ENCODE results near the gene PRR20G. TPM values are rescaled to one million over a fixed set of nuclear protein-coding genes. Genes with fewer than 3 reads are reported as not detected.

The PRR20G gene
- total and polyA plus RNA-seq, 2 of the 4 experiments (the other 2 are of a cell fraction), result not detected

DNA sequence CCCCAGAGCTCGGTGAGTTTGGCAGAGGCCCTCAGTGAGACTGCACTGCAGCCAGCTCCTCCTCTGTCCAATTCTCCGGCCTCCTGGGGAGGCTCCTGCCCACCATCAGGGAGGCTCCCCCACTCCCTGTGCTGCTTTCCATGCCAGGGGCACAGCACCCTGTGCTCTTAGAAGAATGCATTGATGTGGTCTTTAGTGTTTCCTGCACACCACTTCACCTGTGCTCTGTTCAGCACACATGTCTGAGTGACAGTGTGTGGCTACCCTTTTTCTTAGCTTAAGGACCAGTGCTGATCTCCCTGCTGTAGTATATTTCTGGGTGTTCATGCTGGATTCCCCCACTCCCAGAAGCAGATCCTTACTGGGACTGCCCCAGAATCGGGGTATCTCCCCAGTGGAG, 36.2 kb upstream of the PRR20G start:
- no peak for ATAC-seq (ENCODE audit: low read depth)
- Histone ChIP-seq H2AFZ (replicated peaks; ENCODE audit: low read length, poor library complexity) (no peak overlapping the region), H3K4me2 (ENCODE audit: low read depth, low read length) (no peak overlapping the region), H3K36me3 (ENCODE audit: control insufficient read depth, insufficient read depth, low read length) (no peaks in the 10 kb centered on the region), H3K9me3 (ENCODE audit: control insufficient read depth, insufficient read depth, low read length) (no peaks in the 10 kb centered on the region), H3K79me1 (ENCODE audit: low read depth in 1 of 2, low read length in 2 of 2) (no peaks in the 10 kb centered on the region), H4K8ac (ENCODE audit: low read depth in 2 of 2, low read length in 2 of 2) (no peak overlapping the region), H3K4me3 (ENCODE audit: insufficient read depth, low read depth, low read length) (no peak overlapping the region), H4K20me1 (ENCODE audit: insufficient read depth, low read length) (no peaks in the 10 kb centered on the region), H3K4ac (ENCODE audit: low read depth, low read length) (no peak overlapping the region), H3K56ac (ENCODE audit: extremely low read depth, insufficient read depth, low read length) (no peak overlapping the region), H3K27me3 (ENCODE audit: control insufficient read depth, insufficient read depth, low read length) (no peaks in the 10 kb centered on the region), H3K4me1 (ENCODE audit: control insufficient read depth, insufficient read depth, low read length) (no peaks in the 10 kb centered on the region), H3K27ac (ENCODE audit: insufficient read depth, low read length) (no peak overlapping the region), H2BK5ac (ENCODE audit: low read depth, low read length, poor library complexity, severe bottlenecking) (no peak overlapping the region), H3K23ac (ENCODE audit: low read depth, low read length) (no peak overlapping the region), H3K14ac (replicated peaks; ENCODE audit: low read depth, low read length) (no peak overlapping the region), H2BK15ac (ENCODE audit: low read depth, low read length) (no peak overlapping the region), H4K91ac (ENCODE audit: insufficient read depth, low read depth, low read length) (no peak overlapping the region), H3K9ac (ENCODE audit: low read depth, low read length) (no peak overlapping the region), H2AK5ac (ENCODE audit: low read depth, low read length) (no peak overlapping the region), H3K18ac (ENCODE audit: low read depth, low read length) (no peak overlapping the region), H3K9me1 (ENCODE audit: insufficient read depth, low read length) (no peaks in the 10 kb centered on the region), H2BK20ac (ENCODE audit: low read depth, low read length) (no peak overlapping the region), H2AK9ac (replicated peaks; ENCODE audit: low read depth, low read length, poor library complexity) (no peak overlapping the region), H2BK120ac (ENCODE audit: low read depth, low read length) (no peak overlapping the region), H4K5ac (ENCODE audit: low read depth, low read length) (no peak overlapping the region)
- intact Hi-C loops (cut with micrococcal nuclease) (no loop called here), in situ Hi-C loops (cut with MboI; ENCODE audit: low sequenced_read_pairs) (no loop called here), dilution Hi-C loops (cut with HindIII; ENCODE audit: low sequenced_read_pairs, unreplicated experiment) (no loop called here)
- TF ChIP-seq MAFK (IDR thresholded peaks at IDR 0.05; ENCODE audit: low read depth, low read length), result no peak
- TF ChIP-seq, protein P1, sequence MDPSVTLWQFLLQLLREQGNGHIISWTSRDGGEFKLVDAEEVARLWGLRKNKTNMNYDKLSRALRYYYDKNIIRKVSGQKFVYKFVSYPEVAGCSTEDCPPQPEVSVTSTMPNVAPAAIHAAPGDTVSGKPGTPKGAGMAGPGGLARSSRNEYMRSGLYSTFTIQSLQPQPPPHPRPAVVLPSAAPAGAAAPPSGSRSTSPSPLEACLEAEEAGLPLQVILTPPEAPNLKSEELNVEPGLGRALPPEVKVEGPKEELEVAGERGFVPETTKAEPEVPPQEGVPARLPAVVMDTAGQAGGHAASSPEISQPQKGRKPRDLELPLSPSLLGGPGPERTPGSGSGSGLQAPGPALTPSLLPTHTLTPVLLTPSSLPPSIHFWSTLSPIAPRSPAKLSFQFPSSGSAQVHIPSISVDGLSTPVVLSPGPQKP (IDR thresholded peaks at IDR 0.05; ENCODE audit: borderline replicate concordance, low read depth, low read length), result no peak
- no peak for TF ChIP-seq POLR2A (IDR thresholded peaks at IDR 0.05; ENCODE audit: low read depth, low read length)
- no peak for TF ChIP-seq MXI1 (IDR thresholded peaks at IDR 0.05; ENCODE audit: borderline replicate concordance, low read depth, low read length)
- no peak for TF ChIP-seq MAZ (IDR thresholded peaks at IDR 0.05; ENCODE audit: borderline replicate concordance, low read depth, low read length)
- no peak for TF ChIP-seq SMC3 (IDR thresholded peaks at IDR 0.05; ENCODE audit: low read depth, low read length)
- TF ChIP-seq, protein P2, sequence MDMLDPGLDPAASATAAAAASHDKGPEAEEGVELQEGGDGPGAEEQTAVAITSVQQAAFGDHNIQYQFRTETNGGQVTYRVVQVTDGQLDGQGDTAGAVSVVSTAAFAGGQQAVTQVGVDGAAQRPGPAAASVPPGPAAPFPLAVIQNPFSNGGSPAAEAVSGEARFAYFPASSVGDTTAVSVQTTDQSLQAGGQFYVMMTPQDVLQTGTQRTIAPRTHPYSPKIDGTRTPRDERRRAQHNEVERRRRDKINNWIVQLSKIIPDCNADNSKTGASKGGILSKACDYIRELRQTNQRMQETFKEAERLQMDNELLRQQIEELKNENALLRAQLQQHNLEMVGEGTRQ (IDR thresholded peaks at IDR 0.05; ENCODE audit: low read depth, low read length), result no peak
- TF ChIP-seq CEBPB (IDR thresholded peaks at IDR 0.05; ENCODE audit: low read depth, low read length), result no peak
- ChIA-PET CTCF (no interaction called here), POLR2A (ENCODE audit: unreplicated experiment) (no interaction called here)
- BruUV-seq (replicated peaks), result no TSS peak
- no peak for DNase-seq
- WGBS, 2 experiments (ENCODE audit: extremely low coverage in 2 of 2, insufficient read length in 1 of 2), result no CpG with 5 or more reads among the region's 3 CpGs

Data from IMR-90 (cell line).